Subcutaneous adipose tissue (tissue), 4 donors: ENCODE results near the gene ATP10B. TPM values are rescaled to one million over a fixed set of nuclear protein-coding genes. Genes with fewer than 3 reads are reported as not detected.

ENCODE experiments used
- CTCF ChIP-seq: fragments of 450-650 bp; IDR thresholded peaks from one replicate; pipeline ENCODE4 v1.5.1; 2016; ENCODE audit warnings: low read depth, mild to moderate bottlenecking, control low read depth, antibody characterized with exemption, moderate library complexity
- total RNA-seq, 4 donors: library from RNA; depleted of rRNA; stranded (reverse); fragments of >200 nt; gene quantifications; one replicate each; pipeline ENCODE4 v1.1.0, GENCODE V29; 2016

ATP10B gene
- total RNA-seq, 4 donors from 2014 or later: under 0.01 TPM; not detected in 3

- TF ChIP-seq CTCF: no peak
These were observed 179.5 kb downstream of the ATP10B start for GRCh38 chr5:160672521-160672920.

DNA sequence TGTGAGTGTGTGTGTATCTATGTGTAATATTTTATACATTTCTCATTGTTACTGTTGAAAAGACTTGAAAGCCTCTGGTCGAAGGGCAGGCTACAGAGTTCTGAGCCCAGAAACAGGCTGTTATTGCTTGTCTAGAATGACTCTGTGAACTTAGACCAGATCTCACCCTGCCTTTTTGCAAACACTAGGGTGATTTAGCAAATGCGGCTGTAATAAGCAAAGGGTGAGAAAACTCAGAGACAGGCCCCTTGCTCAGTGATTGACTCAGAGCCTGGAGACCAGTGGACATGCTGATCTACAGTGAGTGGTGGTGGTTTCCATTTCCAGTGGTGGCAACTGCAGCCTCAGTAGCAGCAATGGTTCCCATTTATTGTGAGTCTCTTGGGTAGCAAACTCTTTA, 183.7 kb downstream of the ATP10B start:
- TF ChIP-seq CTCF: no peak

DNA sequence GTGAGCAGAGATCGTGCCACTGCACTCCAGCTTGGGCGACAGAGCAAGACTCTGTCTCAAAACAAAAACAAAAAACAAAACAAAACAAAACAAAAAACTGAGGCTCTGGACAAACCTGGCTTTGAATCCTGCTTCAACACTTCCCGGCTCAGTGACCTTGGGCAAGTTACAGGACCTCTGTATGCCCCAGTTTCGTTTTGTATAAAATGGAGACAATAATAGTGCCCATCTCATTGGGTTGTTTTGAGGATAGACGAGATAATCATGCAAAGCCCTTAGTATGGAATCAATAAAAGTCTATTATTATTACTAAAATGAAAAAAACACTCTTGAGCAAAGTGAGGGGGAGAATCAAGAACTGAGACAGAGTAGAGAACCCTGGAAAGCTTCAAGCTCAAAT, 184.9 kb downstream of the ATP10B start:
- no peak for TF ChIP-seq CTCF

GRCh38 chr5:160665460-160665859, 186.6 kb downstream of the ATP10B start:
- TF ChIP-seq CTCF: no peak

- no peak for TF ChIP-seq CTCF
These were observed 191.9 kb downstream of the ATP10B start for GRCh38 chr5:160660132-160660531.

GRCh38 chr5:160657622-160658458, 194.2 kb downstream of the ATP10B start:
- no peak for TF ChIP-seq CTCF

- no peak for TF ChIP-seq CTCF
These were observed 194.9 kb downstream of the ATP10B start for GRCh38 chr5:160657068-160657507.
